CD4-positive, alpha-beta T cell treated with Interleukin-21 for 1 hour (primary cell): ENCODE results near the gene HINFP.
"Not testable (repeated sequence)": the region's sequence is repeated elsewhere in the genome, so short reads cannot be mapped to it uniquely, and the experiment has no call there.

Experiments
- DNase-seq: peaks from one replicate; pipeline ENCODE4 v3.0.0-alpha.2; 2020

The HINFP gene

GRCh38 chr11:119118227-119118626 lies 3.2 kb upstream of the HINFP start:
- no peak for DNase-seq

- no peak for DNase-seq
These were observed 2.4 kb upstream of the HINFP start for GRCh38 chr11:119118946-119119345.

- DNase-seq = no peak
These were observed 757 bp upstream of the HINFP start for GRCh38 chr11:119120639-119121007.

- DNase-seq = no peak
These were observed 388 bp downstream of the HINFP start for GRCh38 chr11:119121811-119122124.

GRCh38 chr11:119125821-119126220 lies 4.4 kb downstream of the HINFP start:
- DNase-seq = no peak

- DNase-seq = no peak
These were observed 5.4 kb downstream of the HINFP start for GRCh38 chr11:119126675-119127268.

- no peak for DNase-seq
These were observed 9.3 kb downstream of the HINFP start for GRCh38 chr11:119130662-119131061.

GRCh38 chr11:119134389-119134978 lies 13.1 kb downstream of the HINFP start:
- no peak for DNase-seq

GRCh38 chr11:119139276-119139675 lies 17.9 kb downstream of the HINFP start:
- not testable (repeated sequence) for DNase-seq

- peak; percentile 40 for DNase-seq
These were observed 23.6 kb downstream of the HINFP start for GRCh38 chr11:119144825-119145486.

GRCh38 chr11:119145551-119145950 lies 24.2 kb downstream of the HINFP start:
- no peak for DNase-seq

- no peak for DNase-seq
These were observed 26.4 kb downstream of the HINFP start for GRCh38 chr11:119147604-119148333.

GRCh38 chr11:119148720-119149017 lies 27.3 kb downstream of the HINFP start:
- no peak for DNase-seq

GRCh38 chr11:119149018-119149785 lies 27.8 kb downstream of the HINFP start, which contains the start of gene ABCG4:
TSS of gene ABCG4 (plus strand) at chr11:119149052. CDS start at chr11:119149966, 914 bp downstream.
- DNase-seq = no peak

- DNase-seq = no peak
These were observed 28.5 kb downstream of the HINFP start for GRCh38 chr11:119149786-119150275.

- DNase-seq = no peak
These were observed 30.7 kb downstream of the HINFP start for GRCh38 chr11:119152043-119152442.

- DNase-seq = no peak
These were observed 31.2 kb downstream of the HINFP start for GRCh38 chr11:119152604-119153003.

GRCh38 chr11:119153049-119153818 lies 31.9 kb downstream of the HINFP start:
- DNase-seq = no peak

- no peak for DNase-seq
These were observed 32.8 kb downstream of the HINFP start for GRCh38 chr11:119154178-119154577.

GRCh38 chr11:119155733-119156492 lies 34.5 kb downstream of the HINFP start:
- DNase-seq = no peak

- DNase-seq = no peak
These were observed 35.1 kb downstream of the HINFP start for GRCh38 chr11:119156496-119156895.

- DNase-seq = no peak
These were observed 35.7 kb downstream of the HINFP start for GRCh38 chr11:119157063-119157462.
